GM23338 (cell line): ENCODE measurements around the gene RNF7.

Source experiments
- CREB1 ChIP-seq: fragments of 250-450 bp; sonication (Bioruptor Pico); IDR thresholded peaks from 2 replicates; pipeline ENCODE4 v1.5.0; 2020; ENCODE audit warnings: low read depth, mild to moderate bottlenecking, moderate library complexity
- EZH2 ChIP-seq: fragments of 200-600 bp; sonication (generic); IDR thresholded peaks from one replicate; pipeline ENCODE4 v1.8.0; 2017; ENCODE audit warnings: antibody characterized with exemption, mild to moderate bottlenecking, low read depth; ENCODE audit not compliant: unreplicated experiment
- EZH2phosphoT487 ChIP-seq: fragments of 200-600 bp; sonication (generic); IDR thresholded peaks from one replicate; pipeline ENCODE4 v1.8.1; 2018; ENCODE audit warnings: antibody characterized with exemption; ENCODE audit not compliant: unreplicated experiment
- JUNB ChIP-seq: IDR thresholded peaks from one replicate; pipeline ENCODE4 v1.6.1; 2016; ENCODE audit warnings: antibody characterized with exemption; ENCODE audit not compliant: unreplicated experiment
- POLR2AphosphoS5 ChIP-seq: IDR thresholded peaks from 2 replicates; pipeline ENCODE4 v1.6.1; 2016; ENCODE audit warnings: antibody characterized with exemption, low read depth
- STAT1 ChIP-seq: IDR thresholded peaks from one replicate; pipeline ENCODE4 v1.6.1; 2016; ENCODE audit warnings: antibody characterized with exemption; ENCODE audit not compliant: unreplicated experiment
- TF ChIP-seq, protein P1 (sequence below), 2 experiments: fragments of 200-600 bp in 1 of 2; sonication (generic) in 1 of 2; conservative IDR thresholded peaks; 2 replicates each; pipeline versions ENCODE4 v1.5.1 to v1.6.1; 2016 to 2017; ENCODE audit warnings: antibody characterized with exemption in 2 of 2, low read depth in 2 of 2, mild to moderate bottlenecking in 2 of 2, moderate library complexity in 1 of 2
- TF ChIP-seq, protein P2 (sequence below): IDR thresholded peaks from one replicate; pipeline ENCODE4 v1.6.1; 2018; ENCODE audit warnings: antibody characterized with exemption; ENCODE audit not compliant: unreplicated experiment
- TF ChIP-seq, protein P3 (sequence below): IDR thresholded peaks from 2 replicates; pipeline ENCODE4 v1.6.1; 2016; ENCODE audit warnings: antibody characterized with exemption

DNA sequence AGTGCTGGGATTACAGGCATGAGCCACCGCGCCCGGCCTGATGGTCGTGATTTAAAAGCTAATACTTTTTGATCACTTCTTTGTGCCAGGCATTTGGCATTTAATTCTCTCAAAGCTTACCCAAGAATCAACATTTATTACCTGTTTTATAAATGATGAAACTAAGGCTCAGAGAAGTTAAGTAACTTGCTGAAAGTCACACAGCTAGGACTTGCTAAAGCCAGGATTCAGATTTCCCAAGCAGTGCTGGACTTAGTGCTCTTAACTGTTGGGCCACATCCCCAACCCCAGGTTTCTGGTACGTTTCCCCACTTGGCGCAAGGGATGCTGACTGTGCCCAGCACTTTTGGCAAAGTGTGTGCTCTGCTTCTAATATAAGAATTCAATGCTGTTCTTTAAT is 35.6 kb downstream of the RNF7 start:
- TF ChIP-seq, protein P1, sequence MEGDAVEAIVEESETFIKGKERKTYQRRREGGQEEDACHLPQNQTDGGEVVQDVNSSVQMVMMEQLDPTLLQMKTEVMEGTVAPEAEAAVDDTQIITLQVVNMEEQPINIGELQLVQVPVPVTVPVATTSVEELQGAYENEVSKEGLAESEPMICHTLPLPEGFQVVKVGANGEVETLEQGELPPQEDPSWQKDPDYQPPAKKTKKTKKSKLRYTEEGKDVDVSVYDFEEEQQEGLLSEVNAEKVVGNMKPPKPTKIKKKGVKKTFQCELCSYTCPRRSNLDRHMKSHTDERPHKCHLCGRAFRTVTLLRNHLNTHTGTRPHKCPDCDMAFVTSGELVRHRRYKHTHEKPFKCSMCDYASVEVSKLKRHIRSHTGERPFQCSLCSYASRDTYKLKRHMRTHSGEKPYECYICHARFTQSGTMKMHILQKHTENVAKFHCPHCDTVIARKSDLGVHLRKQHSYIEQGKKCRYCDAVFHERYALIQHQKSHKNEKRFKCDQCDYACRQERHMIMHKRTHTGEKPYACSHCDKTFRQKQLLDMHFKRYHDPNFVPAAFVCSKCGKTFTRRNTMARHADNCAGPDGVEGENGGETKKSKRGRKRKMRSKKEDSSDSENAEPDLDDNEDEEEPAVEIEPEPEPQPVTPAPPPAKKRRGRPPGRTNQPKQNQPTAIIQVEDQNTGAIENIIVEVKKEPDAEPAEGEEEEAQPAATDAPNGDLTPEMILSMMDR (conservative IDR thresholded peaks at IDR 0.05; ENCODE audit: low read depth in 2 of 2), result no peak
- TF ChIP-seq EZH2 (no peak), STAT1 (no peak), POLR2AphosphoS5 (no peak), EZH2phosphoT487 (no peak), CREB1 (CRISPR knock-in tag) (no peak), JUNB (no peak)
- TF ChIP-seq, protein P2, sequence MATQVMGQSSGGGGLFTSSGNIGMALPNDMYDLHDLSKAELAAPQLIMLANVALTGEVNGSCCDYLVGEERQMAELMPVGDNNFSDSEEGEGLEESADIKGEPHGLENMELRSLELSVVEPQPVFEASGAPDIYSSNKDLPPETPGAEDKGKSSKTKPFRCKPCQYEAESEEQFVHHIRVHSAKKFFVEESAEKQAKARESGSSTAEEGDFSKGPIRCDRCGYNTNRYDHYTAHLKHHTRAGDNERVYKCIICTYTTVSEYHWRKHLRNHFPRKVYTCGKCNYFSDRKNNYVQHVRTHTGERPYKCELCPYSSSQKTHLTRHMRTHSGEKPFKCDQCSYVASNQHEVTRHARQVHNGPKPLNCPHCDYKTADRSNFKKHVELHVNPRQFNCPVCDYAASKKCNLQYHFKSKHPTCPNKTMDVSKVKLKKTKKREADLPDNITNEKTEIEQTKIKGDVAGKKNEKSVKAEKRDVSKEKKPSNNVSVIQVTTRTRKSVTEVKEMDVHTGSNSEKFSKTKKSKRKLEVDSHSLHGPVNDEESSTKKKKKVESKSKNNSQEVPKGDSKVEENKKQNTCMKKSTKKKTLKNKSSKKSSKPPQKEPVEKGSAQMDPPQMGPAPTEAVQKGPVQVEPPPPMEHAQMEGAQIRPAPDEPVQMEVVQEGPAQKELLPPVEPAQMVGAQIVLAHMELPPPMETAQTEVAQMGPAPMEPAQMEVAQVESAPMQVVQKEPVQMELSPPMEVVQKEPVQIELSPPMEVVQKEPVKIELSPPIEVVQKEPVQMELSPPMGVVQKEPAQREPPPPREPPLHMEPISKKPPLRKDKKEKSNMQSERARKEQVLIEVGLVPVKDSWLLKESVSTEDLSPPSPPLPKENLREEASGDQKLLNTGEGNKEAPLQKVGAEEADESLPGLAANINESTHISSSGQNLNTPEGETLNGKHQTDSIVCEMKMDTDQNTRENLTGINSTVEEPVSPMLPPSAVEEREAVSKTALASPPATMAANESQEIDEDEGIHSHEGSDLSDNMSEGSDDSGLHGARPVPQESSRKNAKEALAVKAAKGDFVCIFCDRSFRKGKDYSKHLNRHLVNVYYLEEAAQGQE, result no peak
- TF ChIP-seq, protein P3, sequence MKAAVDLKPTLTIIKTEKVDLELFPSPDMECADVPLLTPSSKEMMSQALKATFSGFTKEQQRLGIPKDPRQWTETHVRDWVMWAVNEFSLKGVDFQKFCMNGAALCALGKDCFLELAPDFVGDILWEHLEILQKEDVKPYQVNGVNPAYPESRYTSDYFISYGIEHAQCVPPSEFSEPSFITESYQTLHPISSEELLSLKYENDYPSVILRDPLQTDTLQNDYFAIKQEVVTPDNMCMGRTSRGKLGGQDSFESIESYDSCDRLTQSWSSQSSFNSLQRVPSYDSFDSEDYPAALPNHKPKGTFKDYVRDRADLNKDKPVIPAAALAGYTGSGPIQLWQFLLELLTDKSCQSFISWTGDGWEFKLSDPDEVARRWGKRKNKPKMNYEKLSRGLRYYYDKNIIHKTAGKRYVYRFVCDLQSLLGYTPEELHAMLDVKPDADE, result no peak
